DMS153 (cell line): ENCODE results near the gene NEURL1B.
"Not testable (repeated sequence)": the region's sequence is repeated elsewhere in the genome, so short reads cannot be mapped to it uniquely, and the experiment has no call there.

Source experiments
- DNase-seq: peaks from one replicate; lab custom pipeline; 2025; lab: John Stamatoyannopoulos, UW

NEURL1B gene

DNA sequence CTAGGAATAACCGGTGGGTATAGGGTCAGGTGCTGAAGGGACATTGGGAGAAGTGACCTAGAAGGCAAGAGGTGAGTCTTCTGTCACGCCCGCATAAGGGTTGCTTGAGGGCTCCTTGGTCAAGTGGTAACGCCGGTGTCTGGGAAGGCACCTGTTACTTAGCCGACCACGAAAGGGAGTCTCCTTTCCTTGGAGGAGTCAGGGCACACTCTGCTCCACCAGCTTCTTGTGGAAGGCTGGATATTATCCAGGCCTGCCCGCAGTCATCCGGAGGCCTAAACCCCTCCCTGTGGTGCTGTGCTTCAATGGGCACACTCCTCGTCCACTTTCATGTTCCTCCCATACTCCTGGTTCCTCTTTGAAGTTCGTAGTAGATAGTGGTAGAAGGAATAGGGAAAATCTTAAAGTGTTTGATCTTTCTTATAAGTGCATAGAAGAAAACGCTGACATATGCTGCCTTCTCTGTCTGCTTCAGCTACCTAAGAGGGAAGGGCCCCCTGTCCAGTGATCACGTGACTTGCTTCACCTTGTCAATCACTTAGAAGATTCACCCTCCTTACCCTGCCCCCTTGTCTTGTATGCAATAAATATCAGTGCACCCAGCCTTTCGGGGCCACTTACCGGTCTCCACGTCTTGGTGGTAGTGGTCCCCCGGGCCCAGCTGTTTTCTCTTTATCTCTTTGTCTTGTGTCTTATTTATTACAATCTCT lies 16.6 kb downstream of the NEURL1B start:
- DNase-seq: not testable (repeated sequence)

- DNase-seq: no peak
These were observed 17.3 kb downstream of the NEURL1B start for GRCh38 chr5:172658391-172658790.

GRCh38 chr5:172658961-172659501 lies 18.0 kb downstream of the NEURL1B start:
- no peak for DNase-seq

DNA sequence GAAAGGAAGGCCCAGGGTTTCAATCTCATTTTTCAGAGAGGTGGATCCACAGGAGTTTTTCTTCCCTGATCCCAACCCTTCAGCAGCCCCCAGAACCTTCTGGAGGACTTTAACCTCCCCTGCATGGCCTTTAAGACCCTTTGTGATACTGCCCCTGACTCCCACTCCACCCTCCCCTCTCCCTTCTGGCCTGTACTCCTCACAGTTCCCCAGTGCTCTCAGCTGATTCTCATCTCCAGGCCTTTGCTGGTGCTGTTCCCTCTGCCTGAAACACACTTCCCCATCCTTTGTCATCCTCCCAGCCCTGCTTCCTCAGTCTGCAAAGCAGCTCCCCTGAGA lies 18.5 kb downstream of the NEURL1B start:
- DNase-seq: no peak

- DNase-seq: peak; percentile 35
These were observed 19.0 kb downstream of the NEURL1B start for GRCh38 chr5:172659909-172660628.

DNA sequence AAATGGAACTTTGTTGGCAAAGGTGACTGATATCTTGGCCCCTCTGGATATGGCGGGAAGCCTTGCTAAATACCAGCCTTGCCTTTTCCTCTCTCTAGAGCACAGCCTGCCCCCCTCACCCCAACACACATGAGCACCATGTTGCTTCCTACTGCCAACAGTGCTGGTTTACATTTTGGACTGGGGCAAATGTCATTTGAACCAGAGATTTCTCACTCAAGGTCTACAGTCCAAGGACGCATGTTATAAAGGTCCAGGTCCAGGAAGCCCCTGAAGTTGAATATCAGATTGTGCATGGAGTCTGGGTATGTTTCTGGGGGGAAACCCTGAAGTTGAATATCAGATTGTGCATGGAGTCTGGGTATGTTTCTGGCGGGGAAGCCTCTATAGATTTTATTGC lies 19.9 kb downstream of the NEURL1B start:
- no peak for DNase-seq

DNA sequence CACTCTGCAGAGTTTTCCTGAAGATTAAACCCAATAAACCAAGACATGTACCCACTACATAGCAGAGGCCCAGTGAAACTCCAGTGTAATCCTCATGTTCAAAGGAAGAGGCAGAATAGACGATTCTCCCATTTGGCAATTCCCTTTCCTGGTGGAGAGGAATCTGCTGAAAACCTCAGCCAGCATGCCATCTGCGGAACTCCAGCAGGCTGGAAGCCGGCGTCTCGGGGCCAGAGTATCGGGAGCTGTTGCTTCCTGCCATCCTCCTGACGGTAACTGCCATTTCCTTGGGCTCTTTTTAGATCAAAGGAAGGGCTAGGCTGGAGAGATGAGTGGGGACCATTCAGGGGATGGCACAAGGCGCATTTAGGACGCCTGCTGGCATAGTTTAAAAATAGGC lies 20.5 kb downstream of the NEURL1B start:
- DNase-seq: no peak

DNA sequence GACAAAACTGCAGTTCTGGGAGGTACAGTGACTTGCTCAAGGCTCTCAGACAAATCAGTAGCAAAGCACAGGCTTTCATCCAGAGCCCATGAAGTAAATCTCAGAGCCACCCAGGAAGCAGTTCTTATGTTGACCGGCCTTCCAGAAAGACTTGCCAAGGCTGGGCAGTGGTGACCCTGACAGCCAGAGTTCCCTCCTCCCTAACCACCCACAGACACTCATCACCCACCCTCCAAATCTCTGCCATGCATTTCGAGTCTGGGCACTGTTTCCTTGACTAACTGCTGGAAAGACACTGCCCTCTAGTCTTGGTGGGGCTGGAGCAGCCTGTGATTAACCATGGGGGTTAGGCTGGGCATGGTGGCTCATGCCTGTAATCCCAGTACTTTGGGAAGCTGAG lies 21.5 kb downstream of the NEURL1B start:
- no peak for DNase-seq

DNA sequence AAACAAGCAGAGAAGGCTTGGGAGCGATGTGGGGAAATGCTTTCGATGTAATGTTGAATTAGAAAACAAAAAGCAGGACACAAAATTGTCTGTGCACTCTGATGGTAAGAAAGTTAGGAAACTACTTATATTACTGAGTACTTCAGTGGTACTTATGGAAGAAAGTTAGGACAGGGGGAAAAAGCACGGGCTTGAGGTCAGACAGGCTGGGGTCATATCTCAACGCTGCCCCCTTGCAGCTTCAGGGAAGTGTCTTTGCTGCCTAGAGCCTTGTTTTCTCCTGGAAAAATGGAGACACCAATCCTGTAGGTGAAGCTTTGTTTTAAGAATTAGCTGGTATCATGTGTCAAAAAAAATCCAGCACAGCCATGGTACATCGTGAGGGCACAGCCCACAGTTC lies 23.0 kb downstream of the NEURL1B start:
- DNase-seq: no peak

GRCh38 chr5:172664681-172665541 lies 23.8 kb downstream of the NEURL1B start:
- DNase-seq: no peak

DNA sequence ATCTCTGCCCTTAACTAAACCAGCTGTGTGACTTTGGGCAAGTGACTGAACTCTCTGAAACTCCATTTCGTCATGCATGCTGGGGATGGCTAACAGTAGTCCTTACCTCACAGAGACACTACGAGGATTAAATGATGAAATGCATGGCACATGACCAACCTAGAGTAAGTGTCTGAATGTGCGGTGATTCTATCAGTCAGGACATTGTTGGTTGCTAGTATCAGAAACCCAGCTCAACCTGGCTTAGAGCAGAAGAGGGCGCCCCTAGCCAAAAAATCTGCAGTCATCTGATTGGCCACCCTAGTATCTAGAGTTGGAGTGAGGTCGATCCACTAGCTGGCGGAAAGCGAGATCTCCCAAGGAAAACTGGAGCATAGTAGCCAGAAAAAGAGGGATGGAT lies 25.2 kb downstream of the NEURL1B start:
- no peak for DNase-seq

- no peak for DNase-seq
These were observed 26.9 kb downstream of the NEURL1B start for GRCh38 chr5:172667786-172668593.

- no peak for DNase-seq
These were observed 27.6 kb downstream of the NEURL1B start for GRCh38 chr5:172668594-172669071.

- DNase-seq: no peak
These were observed 28.4 kb downstream of the NEURL1B start for GRCh38 chr5:172669386-172670004.

DNA sequence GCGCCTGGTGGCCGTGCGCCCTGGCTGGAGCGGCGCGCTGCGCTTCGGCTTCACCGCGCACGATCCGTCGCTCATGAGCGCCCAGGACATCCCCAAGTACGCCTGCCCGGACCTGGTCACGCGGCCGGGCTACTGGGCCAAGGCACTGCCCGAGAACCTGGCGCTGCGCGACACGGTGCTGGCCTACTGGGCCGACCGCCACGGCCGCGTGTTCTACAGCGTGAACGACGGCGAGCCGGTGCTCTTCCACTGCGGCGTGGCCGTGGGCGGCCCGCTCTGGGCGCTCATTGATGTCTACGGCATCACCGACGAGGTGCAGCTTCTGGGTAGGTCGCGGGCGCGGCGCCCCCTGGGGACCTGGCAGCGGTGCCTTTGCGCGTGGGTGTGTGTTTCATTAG lies 28.9 kb downstream of the NEURL1B start:
- no peak for DNase-seq

DNA sequence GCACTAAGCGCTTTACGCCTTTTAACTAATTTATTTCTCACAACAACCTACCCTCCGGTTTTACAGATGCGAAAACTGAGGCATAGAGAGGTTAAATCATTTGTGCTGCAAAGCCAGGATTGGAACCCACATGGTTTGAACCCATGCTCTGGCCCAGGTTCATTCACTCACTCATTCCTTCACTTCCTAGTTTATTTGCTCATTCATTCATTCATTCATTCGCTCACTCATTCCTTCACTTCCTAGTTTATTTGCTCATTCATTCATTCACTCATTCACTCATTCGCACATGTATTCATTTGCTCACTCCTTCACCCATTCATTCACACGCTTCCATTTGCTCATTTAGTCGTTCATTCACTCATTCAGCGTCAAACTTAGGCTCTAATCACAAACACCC lies 29.4 kb downstream of the NEURL1B start:
- no peak for DNase-seq

- DNase-seq: no peak
These were observed 30.0 kb downstream of the NEURL1B start for GRCh38 chr5:172671091-172671490.

GRCh38 chr5:172672681-172673080 lies 31.6 kb downstream of the NEURL1B start:
- no peak for DNase-seq

GRCh38 chr5:172674155-172674554 lies 33.1 kb downstream of the NEURL1B start:
- no peak for DNase-seq

GRCh38 chr5:172676914-172677475 lies 35.9 kb downstream of the NEURL1B start:
- DNase-seq: no peak

- not testable (repeated sequence) for DNase-seq
These were observed 37.4 kb downstream of the NEURL1B start for GRCh38 chr5:172678362-172678874.
